ENCODE data around the gene PLET1. TPM values are rescaled to one million over a fixed set of nuclear protein-coding genes. Genes with fewer than 3 reads are reported as not detected.

Gene PLET1
- total and polyA plus RNA-seq, 10 donors = not detected

GRCh38 chr11:112273066-112273465 lies 12.4 kb upstream of the PLET1 start:
- Histone ChIP-seq H3K4me1 (peaks cover 0 to 8% (median 0%) of the 10 kb centered on the region in 6 donors), H3K27ac (no peak overlapping the region), H3K27me3 (replicated peaks in 1 of 7) (no peaks in the 10 kb centered on the region), H3K4me3 (no peak overlapping the region), H3K36me3 (no peaks in the 10 kb centered on the region), H3K9me3 (no peaks in the 10 kb centered on the region)
- 92 to 98% (median 95%) methylated on average over 1 of the region's 1 CpG for WGBS, 5 donors
- intact Hi-C loops (cut with DNase I; ENCODE audit: low total_unique reads) = no loop called here
- TF ChIP-seq, protein P1, sequence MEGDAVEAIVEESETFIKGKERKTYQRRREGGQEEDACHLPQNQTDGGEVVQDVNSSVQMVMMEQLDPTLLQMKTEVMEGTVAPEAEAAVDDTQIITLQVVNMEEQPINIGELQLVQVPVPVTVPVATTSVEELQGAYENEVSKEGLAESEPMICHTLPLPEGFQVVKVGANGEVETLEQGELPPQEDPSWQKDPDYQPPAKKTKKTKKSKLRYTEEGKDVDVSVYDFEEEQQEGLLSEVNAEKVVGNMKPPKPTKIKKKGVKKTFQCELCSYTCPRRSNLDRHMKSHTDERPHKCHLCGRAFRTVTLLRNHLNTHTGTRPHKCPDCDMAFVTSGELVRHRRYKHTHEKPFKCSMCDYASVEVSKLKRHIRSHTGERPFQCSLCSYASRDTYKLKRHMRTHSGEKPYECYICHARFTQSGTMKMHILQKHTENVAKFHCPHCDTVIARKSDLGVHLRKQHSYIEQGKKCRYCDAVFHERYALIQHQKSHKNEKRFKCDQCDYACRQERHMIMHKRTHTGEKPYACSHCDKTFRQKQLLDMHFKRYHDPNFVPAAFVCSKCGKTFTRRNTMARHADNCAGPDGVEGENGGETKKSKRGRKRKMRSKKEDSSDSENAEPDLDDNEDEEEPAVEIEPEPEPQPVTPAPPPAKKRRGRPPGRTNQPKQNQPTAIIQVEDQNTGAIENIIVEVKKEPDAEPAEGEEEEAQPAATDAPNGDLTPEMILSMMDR (IDR thresholded peaks at IDR 0.05 in 8 of 11, conservative IDR thresholded peaks at IDR 0.05 in 3 of 11) = no peak
- no peak for TF ChIP-seq POLR2A (IDR thresholded peaks at IDR 0.05)
- no peak for TF ChIP-seq POLR2AphosphoS5 (IDR thresholded peaks at IDR 0.05)
- DNase-seq = no peak

DNA sequence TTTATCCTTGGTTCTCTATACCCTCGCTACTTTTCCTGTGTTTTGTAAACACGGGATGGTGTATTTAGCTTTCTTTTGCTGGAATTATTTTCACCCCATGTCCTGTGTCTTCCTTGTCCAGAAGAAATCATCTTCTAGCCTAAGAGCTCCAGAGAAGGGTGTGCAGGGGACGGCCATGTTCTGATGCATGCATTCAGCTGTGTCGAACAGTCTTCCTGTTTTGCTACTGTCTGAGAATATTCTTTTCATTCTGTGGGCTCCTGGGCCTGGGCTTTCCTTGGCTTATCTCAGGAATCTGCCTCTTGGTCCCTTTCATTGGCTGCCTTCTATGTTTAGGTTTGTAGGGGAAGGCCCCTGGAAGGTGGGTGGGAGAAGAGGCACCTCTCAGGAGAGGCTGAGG lies 10.6 kb upstream of the PLET1 start:
- no peak for TF ChIP-seq POLR2A (IDR thresholded peaks at IDR 0.05)
- no peak for TF ChIP-seq POLR2AphosphoS5 (IDR thresholded peaks at IDR 0.05)
- TF ChIP-seq, protein P1 (IDR thresholded peaks at IDR 0.05 in 8 of 11, conservative IDR thresholded peaks at IDR 0.05 in 3 of 11) = no peak
- no peaks in the 10 kb centered on the region for H3K9me3 ChIP-seq
- H3K27ac ChIP-seq = no peak overlapping the region
- H3K4me1 ChIP-seq = peaks cover 0 to 8% (median 0%) of the 10 kb centered on the region in 6 donors
- DNase-seq = no peak
- no peaks in the 10 kb centered on the region for H3K36me3 ChIP-seq
- WGBS, 5 donors = 77 to 88% (median 83%) methylated on average over 4 of the region's 4 CpGs
- intact Hi-C loops (cut with DNase I; ENCODE audit: low total_unique reads) = no loop called here
- no peak overlapping the region for H3K4me3 ChIP-seq
- H3K27me3 ChIP-seq (replicated peaks in 1 of 7) = no peaks in the 10 kb centered on the region

DNA sequence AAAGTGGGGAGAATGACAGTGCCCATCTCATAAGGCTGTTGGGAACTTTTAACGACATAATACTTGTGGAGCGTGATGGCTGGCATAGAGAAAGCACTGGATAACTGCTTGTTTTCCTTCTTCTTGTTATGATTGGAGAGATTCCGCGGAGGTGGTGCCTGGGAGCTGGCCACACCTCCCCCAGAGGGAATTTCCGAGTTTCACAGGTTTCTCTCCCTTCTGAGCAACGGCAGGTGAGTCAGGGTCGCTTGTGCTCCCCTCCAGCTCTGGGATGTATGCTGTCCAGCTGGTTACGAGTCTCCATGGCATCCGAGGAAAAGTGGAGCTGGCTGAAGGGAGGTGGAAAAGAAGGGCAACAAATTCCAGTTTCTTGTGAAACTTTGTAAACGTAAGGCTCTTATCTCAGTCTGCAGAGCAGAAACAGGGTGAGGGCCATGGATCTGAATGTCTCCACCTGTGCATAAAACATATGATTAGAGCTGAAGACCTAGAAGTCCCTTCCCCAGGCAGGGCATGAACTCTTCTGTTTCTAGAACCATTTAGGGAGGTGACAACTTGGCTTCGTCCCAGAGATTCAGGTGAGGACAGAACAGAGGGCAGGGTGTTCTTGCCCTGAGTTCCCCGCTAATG lies 10.0 kb upstream of the PLET1 start:
- no peaks in the 10 kb centered on the region for H3K27me3 ChIP-seq (replicated peaks in 1 of 7)
- no peaks in the 10 kb centered on the region for H3K36me3 ChIP-seq
- 73 to 85% (median 81%) methylated on average over 12 of the region's 12 CpGs for WGBS, 5 donors
- TF ChIP-seq POLR2A (IDR thresholded peaks at IDR 0.05) = no peak
- TF ChIP-seq, protein P1 (IDR thresholded peaks at IDR 0.05 in 8 of 11, conservative IDR thresholded peaks at IDR 0.05 in 3 of 11) = no peak
- TF ChIP-seq POLR2AphosphoS5 (IDR thresholded peaks at IDR 0.05) = no peak
- H3K27ac ChIP-seq = no peak overlapping the region
- no peaks in the 10 kb centered on the region for H3K9me3 ChIP-seq
- peaks cover 0 to 8% (median 0%) of the 10 kb centered on the region in 6 donors for H3K4me1 ChIP-seq
- no peak for DNase-seq
- intact Hi-C loops (cut with DNase I; ENCODE audit: low total_unique reads) = no loop called here
- H3K4me3 ChIP-seq = no peak overlapping the region

- 58 to 72% (median 70%) methylated on average over 6 of the region's 6 CpGs for WGBS, 5 donors
- TF ChIP-seq POLR2AphosphoS5 (IDR thresholded peaks at IDR 0.05) (no peak), POLR2A (IDR thresholded peaks at IDR 0.05) (no peak)
- TF ChIP-seq, protein P1 (IDR thresholded peaks at IDR 0.05 in 8 of 11, conservative IDR thresholded peaks at IDR 0.05 in 3 of 11) = no peak
- no peak for DNase-seq
- Histone ChIP-seq H3K27ac (no peak overlapping the region), H3K27me3 (replicated peaks in 1 of 7) (no peaks in the 10 kb centered on the region), H3K36me3 (no peaks in the 10 kb centered on the region), H3K4me1 (peaks cover 0 to 8% (median 0%) of the 10 kb centered on the region in 6 donors), H3K9me3 (no peaks in the 10 kb centered on the region), H3K4me3 (no peak overlapping the region)
- intact Hi-C loops (cut with DNase I; ENCODE audit: low total_unique reads) = no loop called here
Measured at GRCh38 chr11:112269139-112269538, 8.5 kb upstream of the PLET1 start.
